Hepatocyte (in vitro differentiated cells): ENCODE measurements around the gene N4BP2L2. TPM values are rescaled to one million over a fixed set of nuclear protein-coding genes. Genes with fewer than 3 reads are reported as not detected.

Source experiments
- DNase-seq: peaks from one replicate; pipeline ENCODE4 v3.0.0-alpha.2; 2016; ENCODE audit warnings: low spot score
- H2AFZ ChIP-seq: fragments of 200-600 bp; sonication (generic); 2 replicates; pipeline ENCODE4 v1.6.0; 2016; ENCODE audit warnings: antibody characterized with exemption, mild to moderate bottlenecking
- H3K27ac ChIP-seq: fragments of 200-600 bp; sonication (generic); 2 replicates; pipeline ENCODE4 v1.5.1; 2016; ENCODE audit warnings: mild to moderate bottlenecking
- H3K27me3 ChIP-seq: fragments of 200-600 bp; sonication (generic); 2 replicates; pipeline ENCODE4 v1.6.1; 2016
- H3K36me3 ChIP-seq: fragments of 200-600 bp; sonication (generic); replicated peaks from 2 replicates; pipeline ENCODE4 v1.5.1; 2016; ENCODE audit warnings: low read depth; ENCODE audit not compliant: insufficient read depth
- H3K4me1 ChIP-seq: fragments of 200-600 bp; sonication (generic); 2 replicates; pipeline ENCODE4 v1.5.1; 2016; ENCODE audit warnings: mild to moderate bottlenecking, moderate library complexity; ENCODE audit not compliant: insufficient read depth
- H3K4me2 ChIP-seq: fragments of 200-600 bp; sonication (generic); 2 replicates; pipeline ENCODE4 v1.6.0; 2016
- H3K4me3 ChIP-seq: fragments of 200-600 bp; sonication (generic); 2 replicates; pipeline ENCODE4 v1.5.1; 2016; ENCODE audit warnings: mild to moderate bottlenecking
- H3K79me2 ChIP-seq: fragments of 200-600 bp; sonication (generic); 2 replicates; pipeline ENCODE4 v1.6.0; 2017; ENCODE audit warnings: mild to moderate bottlenecking
- H3K9me2 ChIP-seq: fragments of 200-600 bp; sonication (generic); replicated peaks from 2 replicates; pipeline ENCODE4 v1.6.0; 2017; ENCODE audit warnings: mild to moderate bottlenecking; ENCODE audit not compliant: insufficient read depth
- H3K9me3 ChIP-seq: fragments of 200-600 bp; sonication (generic); 2 replicates; pipeline ENCODE4 v1.5.1; 2016; ENCODE audit warnings: low read depth, mild to moderate bottlenecking
- H4K20me1 ChIP-seq: fragments of 200-600 bp; sonication (generic); 2 replicates; pipeline ENCODE4 v1.6.0; 2016; ENCODE audit warnings: mild to moderate bottlenecking; ENCODE audit not compliant: insufficient read depth, poor library complexity, severe bottlenecking
- CTCF ChIP-seq: fragments of 200-600 bp; sonication (generic); IDR thresholded peaks from 2 replicates; pipeline ENCODE4 v1.5.1; 2016; ENCODE audit warnings: antibody characterized with exemption, mild to moderate bottlenecking; ENCODE audit not compliant: poor library complexity
- EZH2 ChIP-seq: fragments of 200-600 bp; sonication (generic); IDR thresholded peaks from 2 replicates; pipeline ENCODE4 v1.6.1; 2016; ENCODE audit warnings: antibody characterized with exemption, mild to moderate bottlenecking, borderline replicate concordance
- EZH2phosphoT487 ChIP-seq: fragments of 200-600 bp; sonication (generic); IDR thresholded peaks from one replicate; pipeline ENCODE4 v1.6.1; 2018; ENCODE audit warnings: antibody characterized with exemption, mild to moderate bottlenecking, low read depth, moderate library complexity; ENCODE audit not compliant: unreplicated experiment, severe bottlenecking
- WGBS: methylation state at CpG from one replicate; pipeline ENCODE4 v1.1.6; 2016; ENCODE audit warnings: low lambda C conversion rate; ENCODE audit errors: missing lambda C conversion rate; 5-methylcytosine and 5-hydroxymethylcytosine counted together
- polyA plus RNA-seq: library from polyadenylated mRNA; unstranded; fragments of >200 nt; fragmentation: Nextera tagmentation; extraction: Ambion mirVana; gene quantifications from 2 replicates; pipeline ENCODE4 v1.2.1, GENCODE V29; 2016
- total RNA-seq: library from RNA; depleted of rRNA; stranded (reverse); fragments of >200 nt; gene quantifications from 2 replicates; pipeline ENCODE4 v1.2.3, GENCODE V29; 2014

The N4BP2L2 gene
- total and polyA plus RNA-seq, 2 experiments from 2014 or later: 102 to 138 TPM

GRCh38 chr13:32445461-32445860, 93.1 kb downstream of the N4BP2L2 start:
- H4K20me1 ChIP-seq: no peaks in the 10 kb centered on the region
- no peak overlapping the region for H3K27ac ChIP-seq
- no peaks in the 10 kb centered on the region for H3K9me2 ChIP-seq
- TF ChIP-seq EZH2phosphoT487: no peak
- TF ChIP-seq CTCF: no peak
- TF ChIP-seq EZH2: no peak
- no peak overlapping the region for H3K4me3 ChIP-seq
- no peaks in the 10 kb centered on the region for H3K79me2 ChIP-seq
- 94% methylated on average over 2 of the region's 2 CpGs for WGBS
- H3K9me3 ChIP-seq: no peaks in the 10 kb centered on the region
- no peaks in the 10 kb centered on the region for H3K36me3 ChIP-seq
- H3K27me3 ChIP-seq: no peaks in the 10 kb centered on the region
- H3K4me1 ChIP-seq: no peaks in the 10 kb centered on the region
- DNase-seq: no peak
- H3K4me2 ChIP-seq: no peak overlapping the region
- no peak overlapping the region for H2AFZ ChIP-seq

- Histone ChIP-seq H3K4me1 (no peaks in the 10 kb centered on the region), H4K20me1 (no peaks in the 10 kb centered on the region), H3K9me3 (no peaks in the 10 kb centered on the region), H3K4me3 (no peak overlapping the region), H3K27me3 (no peaks in the 10 kb centered on the region), H3K27ac (no peak overlapping the region), H3K9me2 (no peaks in the 10 kb centered on the region), H3K79me2 (no peaks in the 10 kb centered on the region), H2AFZ (no peak overlapping the region), H3K36me3 (no peaks in the 10 kb centered on the region), H3K4me2 (no peak overlapping the region)
- 57% methylated on average over 2 of the region's 2 CpGs for WGBS
- DNase-seq: peak; percentile 16
- TF ChIP-seq CTCF (peak; percentile 34), EZH2phosphoT487 (no peak)
Observed at GRCh38 chr13:32443111-32443510, 95.5 kb downstream of the N4BP2L2 start.

GRCh38 chr13:32438871-32439270, 99.7 kb downstream of the N4BP2L2 start:
- no peak for DNase-seq
- no peaks in the 10 kb centered on the region for H3K36me3 ChIP-seq
- no peaks in the 10 kb centered on the region for H3K79me2 ChIP-seq
- no peaks in the 10 kb centered on the region for H4K20me1 ChIP-seq
- H3K4me2 ChIP-seq: no peak overlapping the region
- no peaks in the 10 kb centered on the region for H3K9me3 ChIP-seq
- H3K4me3 ChIP-seq: no peak overlapping the region
- H3K27me3 ChIP-seq: no peaks in the 10 kb centered on the region
- no peak overlapping the region for H2AFZ ChIP-seq
- H3K9me2 ChIP-seq: no peaks in the 10 kb centered on the region
- 83% methylated on average over 4 of the region's 4 CpGs for WGBS
- no peak overlapping the region for H3K27ac ChIP-seq
- TF ChIP-seq CTCF (no peak), EZH2phosphoT487 (no peak), EZH2 (no peak)
- H3K4me1 ChIP-seq: no peaks in the 10 kb centered on the region

- Histone ChIP-seq H3K27ac (no peak overlapping the region), H3K9me3 (no peaks in the 10 kb centered on the region), H3K4me3 (no peak overlapping the region), H3K4me2 (no peak overlapping the region), H2AFZ (no peak overlapping the region), H3K79me2 (no peaks in the 10 kb centered on the region), H3K27me3 (no peaks in the 10 kb centered on the region), H3K36me3 (no peaks in the 10 kb centered on the region), H3K9me2 (no peaks in the 10 kb centered on the region), H4K20me1 (no peaks in the 10 kb centered on the region), H3K4me1 (peaks cover 7% of the 10 kb centered on the region)
- no peak for TF ChIP-seq EZH2phosphoT487
- TF ChIP-seq EZH2: no peak
- no peak for TF ChIP-seq CTCF
- no peak for DNase-seq
- WGBS: 91% methylated on average over 3 of the region's 3 CpGs
Observed at GRCh38 chr13:32432856-32433255, 105.7 kb downstream of the N4BP2L2 start.
